Iris pigment epithelial cell (primary cell): ENCODE measurements around the gene ASIC2.

Experiments used
- DNase-seq: peaks from one replicate; pipeline ENCODE4 v3.0.0-alpha.2; 2011; ENCODE audit warnings: low read depth

Gene ASIC2

GRCh38 chr17:33243732-33244131 lies 49.4 kb downstream of the ASIC2 start:
- no peak for DNase-seq

GRCh38 chr17:33242375-33243124 lies 50.5 kb downstream of the ASIC2 start:
- DNase-seq = no peak

- DNase-seq = peak; percentile 14
These were observed 51.7 kb downstream of the ASIC2 start for GRCh38 chr17:33241390-33241789.

GRCh38 chr17:33240362-33240761 lies 52.7 kb downstream of the ASIC2 start:
- DNase-seq = no peak

GRCh38 chr17:33239702-33240101 lies 53.4 kb downstream of the ASIC2 start:
- no peak for DNase-seq

- peak; percentile 89 for DNase-seq
These were observed 58.0 kb downstream of the ASIC2 start for GRCh38 chr17:33234930-33235685.

- no peak for DNase-seq
These were observed 58.9 kb downstream of the ASIC2 start for GRCh38 chr17:33234233-33234632.

- DNase-seq = peak; percentile 17
These were observed 59.3 kb downstream of the ASIC2 start for GRCh38 chr17:33233811-33234177.

- DNase-seq = no peak
These were observed 63.6 kb downstream of the ASIC2 start for GRCh38 chr17:33229499-33229898.

GRCh38 chr17:33229028-33229427 lies 64.1 kb downstream of the ASIC2 start:
- DNase-seq = no peak

- no peak for DNase-seq
These were observed 64.5 kb downstream of the ASIC2 start for GRCh38 chr17:33228548-33228947.

GRCh38 chr17:33227911-33228310 lies 65.2 kb downstream of the ASIC2 start:
- no peak for DNase-seq

GRCh38 chr17:33225994-33226393 lies 67.1 kb downstream of the ASIC2 start:
- DNase-seq = no peak

- no peak for DNase-seq
These were observed 67.6 kb downstream of the ASIC2 start for GRCh38 chr17:33225509-33225908.

- DNase-seq = no peak
These were observed 73.1 kb downstream of the ASIC2 start for GRCh38 chr17:33220036-33220435.

GRCh38 chr17:33218698-33219601 lies 74.1 kb downstream of the ASIC2 start:
- no peak for DNase-seq

GRCh38 chr17:33217891-33218290 lies 75.2 kb downstream of the ASIC2 start:
- DNase-seq = no peak

- DNase-seq = no peak
These were observed 78.1 kb downstream of the ASIC2 start for GRCh38 chr17:33214996-33215395.

- no peak for DNase-seq
These were observed 82.8 kb downstream of the ASIC2 start for GRCh38 chr17:33210285-33210684.

GRCh38 chr17:33209671-33210070 lies 83.4 kb downstream of the ASIC2 start:
- DNase-seq = no peak

- no peak for DNase-seq
These were observed 85.9 kb downstream of the ASIC2 start for GRCh38 chr17:33207231-33207630.

GRCh38 chr17:33205552-33205951 lies 87.5 kb downstream of the ASIC2 start:
- no peak for DNase-seq

- DNase-seq = no peak
These were observed 88.4 kb downstream of the ASIC2 start for GRCh38 chr17:33204701-33205100.
